NT2/D1 (cell line): ENCODE results near the gene CLCN6.

Experiments
- DNase-seq: peaks from one replicate; pipeline ENCODE4 v3.0.0-alpha.2; 2011; ENCODE audit warnings: low read depth, low spot score
- H3K27me3 ChIP-seq: 2 replicates; pipeline ENCODE4 v1.6.0; 2011; ENCODE audit warnings: mild to moderate bottlenecking; ENCODE audit not compliant: insufficient read length, insufficient read depth
- H3K36me3 ChIP-seq: 2 replicates; pipeline ENCODE4 v1.6.1; 2011; ENCODE audit warnings: mild to moderate bottlenecking, low read length, mixed read lengths; ENCODE audit not compliant: insufficient read depth, insufficient read length
- H3K4me1 ChIP-seq: 2 replicates; pipeline ENCODE4 v1.5.1; 2011; ENCODE audit not compliant: insufficient read depth, insufficient read length
- H3K4me3 ChIP-seq: 2 replicates; pipeline ENCODE4 v1.5.1; 2011; ENCODE audit warnings: low read depth; ENCODE audit not compliant: insufficient read length
- H3K9ac ChIP-seq: 2 replicates; pipeline ENCODE4 v1.6.0; 2011; ENCODE audit warnings: low read depth; ENCODE audit not compliant: insufficient read length
- H3K9me3 ChIP-seq: 2 replicates; pipeline ENCODE4 v1.5.1; 2011; ENCODE audit warnings: mild to moderate bottlenecking, low read length; ENCODE audit not compliant: insufficient read depth
- SUZ12 ChIP-seq: IDR thresholded peaks from 2 replicates; pipeline ENCODE4 v1.6.1; 2011; ENCODE audit not compliant: insufficient read length, insufficient read depth; ENCODE audit errors: extremely low read depth
- YY1 ChIP-seq: IDR thresholded peaks from 2 replicates; pipeline ENCODE4 v1.6.1; 2011; ENCODE audit not compliant: insufficient read length, insufficient read depth
- ZNF274 ChIP-seq: IDR thresholded peaks from 2 replicates; pipeline ENCODE4 v1.6.1; 2011; ENCODE audit warnings: mild to moderate bottlenecking, low read depth, low read length

CLCN6 gene

DNA sequence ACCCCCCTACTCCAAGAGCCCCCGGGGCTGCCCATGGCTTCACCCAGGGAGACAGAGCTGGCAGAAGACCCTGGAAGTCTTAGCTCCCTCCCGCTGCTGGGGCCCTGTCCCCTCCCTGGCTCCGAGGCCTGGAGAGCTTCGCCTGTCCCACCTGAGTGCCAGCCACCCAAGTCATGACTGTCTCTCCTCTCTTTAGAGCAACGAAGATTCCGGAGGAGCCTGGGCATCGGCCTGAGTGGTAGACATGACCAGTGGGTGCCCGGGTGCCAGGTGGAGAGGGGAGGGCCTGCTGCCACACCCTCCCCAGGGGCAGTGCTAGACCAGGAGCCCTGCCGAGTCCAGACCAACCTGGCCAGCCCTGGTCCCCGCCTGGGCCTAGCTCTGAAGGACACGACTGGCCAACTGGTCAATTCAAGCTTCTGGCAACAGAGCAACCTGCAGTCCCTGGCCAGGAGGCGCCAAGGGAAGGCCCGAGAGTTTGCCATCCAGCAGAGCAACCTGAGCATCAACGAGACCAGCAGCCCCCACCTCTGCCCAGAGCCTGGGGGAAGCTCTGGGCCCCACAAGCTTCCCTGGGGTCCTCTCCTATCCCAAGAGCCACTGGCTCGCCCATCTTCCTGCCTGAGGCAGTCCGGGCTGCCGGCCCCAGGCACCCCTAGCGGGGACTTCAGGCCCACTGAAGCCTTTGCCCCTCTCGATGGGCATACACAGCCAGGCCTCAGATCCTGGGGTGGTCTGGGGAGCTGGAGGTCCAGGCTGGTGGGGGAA is 40.1 kb upstream of the CLCN6 start:
- H3K27me3 ChIP-seq, result peaks cover 16% of the 10 kb centered on the region
- no peak overlapping the region for H3K4me3 ChIP-seq
- no peak for DNase-seq
- H3K9me3 ChIP-seq, result no peaks in the 10 kb centered on the region
- H3K36me3 ChIP-seq, result no peaks in the 10 kb centered on the region
- no peak overlapping the region for H3K9ac ChIP-seq
- peaks cover 12% of the 10 kb centered on the region for H3K4me1 ChIP-seq
- TF ChIP-seq SUZ12, result no peak
- TF ChIP-seq ZNF274, result no peak
- TF ChIP-seq YY1, result no peak

DNA sequence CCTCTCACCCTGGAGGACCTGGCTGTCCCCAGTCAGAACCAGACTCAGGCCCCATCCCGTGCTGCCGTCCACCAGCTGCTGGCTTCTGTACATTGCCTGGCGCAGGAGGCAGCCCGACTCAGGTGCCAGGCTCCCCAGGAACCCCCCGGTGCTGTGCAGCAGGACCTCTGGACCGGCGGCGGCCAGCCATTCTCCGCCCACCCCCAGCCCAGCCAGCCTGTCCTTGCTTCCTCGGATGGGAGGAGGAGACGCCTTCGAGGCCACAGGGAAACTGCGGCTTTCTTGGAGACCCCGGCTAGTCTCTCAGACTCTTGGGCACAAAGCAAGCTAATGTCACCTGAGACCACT is 39.6 kb upstream of the CLCN6 start:
- Histone ChIP-seq H3K4me3 (no peak overlapping the region), H3K4me1 (peaks cover 12% of the 10 kb centered on the region), H3K27me3 (peaks cover 10% of the 10 kb centered on the region), H3K36me3 (no peaks in the 10 kb centered on the region), H3K9me3 (no peaks in the 10 kb centered on the region), H3K9ac (no peak overlapping the region)
- TF ChIP-seq YY1 (no peak), ZNF274 (no peak), SUZ12 (no peak)
- DNase-seq, result no peak

DNA sequence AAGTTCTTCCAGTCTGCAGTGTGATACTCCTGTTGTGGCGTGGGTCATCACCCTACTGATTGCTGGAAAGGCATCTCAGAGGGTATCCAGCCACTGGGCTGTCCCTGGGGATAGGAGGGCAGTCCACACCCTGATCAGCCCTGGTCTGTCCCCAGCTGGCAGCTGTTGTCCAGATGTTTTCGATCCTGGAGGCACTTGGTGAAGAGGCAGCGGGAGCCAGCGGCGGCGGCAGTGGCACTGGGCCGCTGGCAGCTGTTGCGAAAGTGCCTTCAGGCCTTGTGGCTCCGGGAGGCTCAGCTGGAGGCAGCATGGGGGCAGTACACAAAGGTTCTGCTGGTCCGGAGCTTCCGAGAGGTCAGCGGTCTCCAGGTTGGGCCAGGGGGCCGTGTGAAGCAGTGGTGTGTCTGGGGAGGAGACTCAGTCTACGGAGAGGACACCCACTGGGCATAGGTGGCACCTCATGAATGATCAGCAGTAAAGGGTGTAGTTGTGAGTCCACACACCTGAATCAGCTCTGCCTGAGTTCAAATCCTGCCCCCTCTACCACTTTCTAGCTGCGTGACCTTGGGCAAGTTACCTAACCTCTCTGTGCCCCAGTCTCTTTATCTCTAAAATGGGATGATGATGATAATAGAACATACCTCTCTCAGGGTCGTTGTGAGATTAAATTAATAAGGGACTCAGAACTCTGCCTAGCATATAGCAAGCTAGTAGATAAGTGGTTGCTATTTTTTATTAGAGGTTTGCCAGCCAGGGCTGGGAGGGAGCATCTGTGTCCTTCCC is 37.9 kb upstream of the CLCN6 start:
- no peak overlapping the region for H3K9ac ChIP-seq
- H3K4me3 ChIP-seq, result no peak overlapping the region
- no peak for DNase-seq
- H3K9me3 ChIP-seq, result no peaks in the 10 kb centered on the region
- no peaks in the 10 kb centered on the region for H3K36me3 ChIP-seq
- peaks cover 12% of the 10 kb centered on the region for H3K4me1 ChIP-seq
- no peak for TF ChIP-seq SUZ12
- no peak for TF ChIP-seq YY1
- TF ChIP-seq ZNF274, result no peak
- H3K27me3 ChIP-seq, result no peaks in the 10 kb centered on the region

DNA sequence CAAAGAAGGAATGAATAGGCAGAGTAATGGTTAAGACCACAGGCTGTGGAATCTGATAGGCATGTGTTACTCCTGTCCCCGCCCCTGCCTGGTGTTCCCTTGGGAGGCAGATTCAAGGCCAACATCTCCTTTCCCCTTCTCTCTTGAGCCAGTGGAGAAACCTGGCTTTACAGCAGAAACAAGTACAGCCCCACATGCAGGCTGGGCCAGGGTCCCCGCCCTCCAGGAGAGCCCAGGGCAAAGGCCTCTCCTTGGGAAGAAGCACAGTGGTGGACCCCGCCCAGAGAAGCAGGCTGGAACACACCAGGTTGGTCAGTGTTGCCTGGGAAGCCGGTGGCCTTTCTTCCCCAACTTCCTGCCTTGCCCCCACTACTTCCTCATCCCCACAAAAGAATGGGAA is 37.2 kb upstream of the CLCN6 start:
- no peaks in the 10 kb centered on the region for H3K27me3 ChIP-seq
- TF ChIP-seq YY1, result no peak
- no peak for TF ChIP-seq SUZ12
- TF ChIP-seq ZNF274, result no peak
- H3K9ac ChIP-seq, result no peak overlapping the region
- H3K4me1 ChIP-seq, result peaks cover 12% of the 10 kb centered on the region
- no peaks in the 10 kb centered on the region for H3K9me3 ChIP-seq
- no peak overlapping the region for H3K4me3 ChIP-seq
- H3K36me3 ChIP-seq, result no peaks in the 10 kb centered on the region
- DNase-seq, result no peak

DNA sequence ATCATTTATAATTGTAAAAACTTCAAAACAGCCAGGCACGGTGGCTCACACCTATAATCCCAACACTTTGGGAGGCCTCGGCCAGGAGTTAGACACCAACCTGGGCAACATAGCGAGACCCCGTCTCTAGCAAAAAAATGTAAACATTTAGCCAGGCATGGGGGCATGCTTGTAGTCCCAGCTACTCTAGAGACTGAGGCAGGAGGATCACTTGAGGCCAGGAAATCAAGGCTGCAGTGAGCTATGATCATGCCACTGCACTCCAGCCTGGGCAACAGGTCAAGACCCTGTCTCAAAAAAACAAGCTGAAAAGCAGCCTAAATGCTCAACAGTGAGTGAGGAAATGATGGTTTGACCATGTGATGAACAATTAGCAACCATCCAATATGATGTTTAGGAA is 36.7 kb upstream of the CLCN6 start:
- H3K9ac ChIP-seq, result no peak overlapping the region
- peaks cover 12% of the 10 kb centered on the region for H3K4me1 ChIP-seq
- no peaks in the 10 kb centered on the region for H3K27me3 ChIP-seq
- no peaks in the 10 kb centered on the region for H3K36me3 ChIP-seq
- TF ChIP-seq SUZ12 (no peak), ZNF274 (no peak), YY1 (no peak)
- no peak overlapping the region for H3K4me3 ChIP-seq
- H3K9me3 ChIP-seq, result no peaks in the 10 kb centered on the region
- DNase-seq, result no peak

DNA sequence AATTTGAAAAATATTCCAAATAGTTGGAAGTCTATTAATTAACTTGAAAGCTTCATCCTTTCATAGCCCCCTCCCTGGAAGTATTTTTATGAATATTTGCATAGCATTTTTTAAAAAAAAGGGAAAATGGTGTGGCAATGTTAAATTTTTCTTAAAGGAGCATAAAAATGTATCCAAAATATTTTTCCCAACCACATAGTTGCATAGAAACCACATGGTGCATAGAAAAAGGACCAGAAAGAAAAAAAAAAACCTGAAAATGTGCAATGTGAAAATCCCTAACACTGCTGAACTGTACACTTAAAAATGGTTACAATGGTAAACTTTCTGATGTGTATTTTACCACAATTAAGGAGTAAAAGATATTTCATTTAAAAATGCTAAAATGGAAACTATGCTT is 36.0 kb upstream of the CLCN6 start:
- TF ChIP-seq SUZ12 (no peak), ZNF274 (no peak), YY1 (no peak)
- no peak for DNase-seq
- Histone ChIP-seq H3K4me1 (peaks cover 12% of the 10 kb centered on the region), H3K4me3 (no peak overlapping the region), H3K27me3 (no peaks in the 10 kb centered on the region), H3K9ac (no peak overlapping the region), H3K9me3 (no peaks in the 10 kb centered on the region), H3K36me3 (no peaks in the 10 kb centered on the region)

DNA sequence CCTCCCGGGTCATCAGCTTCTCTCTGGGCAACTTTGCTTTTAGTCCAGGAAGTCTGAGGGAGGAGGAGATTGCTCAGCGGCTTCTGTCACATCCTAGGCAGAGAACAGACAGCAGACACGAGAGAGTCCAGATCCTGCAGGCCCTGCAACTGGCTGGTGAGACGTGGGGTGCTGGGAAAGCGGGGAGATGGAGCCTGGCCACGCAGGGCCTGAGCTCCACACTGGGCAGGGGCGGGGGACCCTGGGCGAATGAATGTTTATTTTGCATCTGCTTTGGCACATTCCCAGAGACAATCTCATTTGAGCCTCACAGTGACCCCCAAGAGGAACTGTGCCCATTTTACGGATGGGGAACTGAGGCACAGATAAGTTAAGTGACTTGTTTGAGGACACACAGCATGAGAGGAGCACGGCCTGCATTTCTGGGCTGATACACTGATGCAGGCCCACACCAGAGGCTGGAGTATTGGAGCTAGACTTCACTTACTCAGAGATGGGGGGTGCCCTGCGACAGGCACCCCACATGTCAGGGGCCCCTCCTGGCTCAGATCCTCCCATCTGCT is 34.4 kb upstream of the CLCN6 start:
- H3K27me3 ChIP-seq, result no peaks in the 10 kb centered on the region
- no peaks in the 10 kb centered on the region for H3K36me3 ChIP-seq
- TF ChIP-seq ZNF274, result no peak
- no peak for TF ChIP-seq SUZ12
- TF ChIP-seq YY1, result no peak
- H3K9me3 ChIP-seq, result no peaks in the 10 kb centered on the region
- no peak for DNase-seq
- H3K4me1 ChIP-seq, result peaks cover 11% of the 10 kb centered on the region
- no peak overlapping the region for H3K4me3 ChIP-seq
- no peak overlapping the region for H3K9ac ChIP-seq
